ENCODE results near the gene HFE.
"Not testable (repeated sequence)": the region's sequence is repeated elsewhere in the genome, so short reads cannot be mapped to it uniquely, and the experiment has no call there.

HFE gene

DNA sequence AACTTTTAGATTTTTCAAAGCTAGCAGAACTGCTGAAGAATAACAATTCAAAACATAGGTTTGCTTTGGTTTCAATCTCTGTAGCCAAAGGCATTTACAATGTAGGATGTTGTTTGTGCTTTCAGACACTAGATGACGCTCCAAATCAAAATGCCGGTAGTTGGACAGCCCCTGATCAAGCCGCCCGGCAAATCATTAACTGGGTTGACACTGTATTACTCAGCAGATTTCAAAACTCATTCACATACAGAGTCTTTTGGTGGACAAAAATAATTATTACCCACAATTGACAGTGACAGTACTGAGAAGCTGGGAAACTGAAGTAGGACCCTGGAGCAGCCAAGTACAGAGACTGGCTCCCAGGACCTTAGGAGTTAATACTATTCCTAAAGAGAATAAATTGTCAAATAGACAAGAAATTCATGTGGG, 21.3 kb upstream of the HFE start:
- peak; percentile 75 for DNase-seq (ENCODE audit: low spot score)
- TF ChIP-seq, protein P1, sequence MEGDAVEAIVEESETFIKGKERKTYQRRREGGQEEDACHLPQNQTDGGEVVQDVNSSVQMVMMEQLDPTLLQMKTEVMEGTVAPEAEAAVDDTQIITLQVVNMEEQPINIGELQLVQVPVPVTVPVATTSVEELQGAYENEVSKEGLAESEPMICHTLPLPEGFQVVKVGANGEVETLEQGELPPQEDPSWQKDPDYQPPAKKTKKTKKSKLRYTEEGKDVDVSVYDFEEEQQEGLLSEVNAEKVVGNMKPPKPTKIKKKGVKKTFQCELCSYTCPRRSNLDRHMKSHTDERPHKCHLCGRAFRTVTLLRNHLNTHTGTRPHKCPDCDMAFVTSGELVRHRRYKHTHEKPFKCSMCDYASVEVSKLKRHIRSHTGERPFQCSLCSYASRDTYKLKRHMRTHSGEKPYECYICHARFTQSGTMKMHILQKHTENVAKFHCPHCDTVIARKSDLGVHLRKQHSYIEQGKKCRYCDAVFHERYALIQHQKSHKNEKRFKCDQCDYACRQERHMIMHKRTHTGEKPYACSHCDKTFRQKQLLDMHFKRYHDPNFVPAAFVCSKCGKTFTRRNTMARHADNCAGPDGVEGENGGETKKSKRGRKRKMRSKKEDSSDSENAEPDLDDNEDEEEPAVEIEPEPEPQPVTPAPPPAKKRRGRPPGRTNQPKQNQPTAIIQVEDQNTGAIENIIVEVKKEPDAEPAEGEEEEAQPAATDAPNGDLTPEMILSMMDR (IDR thresholded peaks at IDR 0.05; ENCODE audit: borderline replicate concordance, control extremely low read depth, extremely low read depth, insufficient read depth, missing control alignments): peak; percentile 63
- in situ Hi-C loops (cut with MboI; ENCODE audit: low sequenced_read_pairs, unreplicated experiment): loop anchor here (5.0 kb wide), 1 partner anchor 36 kb away; a partner anchor contains a TSS

DNA sequence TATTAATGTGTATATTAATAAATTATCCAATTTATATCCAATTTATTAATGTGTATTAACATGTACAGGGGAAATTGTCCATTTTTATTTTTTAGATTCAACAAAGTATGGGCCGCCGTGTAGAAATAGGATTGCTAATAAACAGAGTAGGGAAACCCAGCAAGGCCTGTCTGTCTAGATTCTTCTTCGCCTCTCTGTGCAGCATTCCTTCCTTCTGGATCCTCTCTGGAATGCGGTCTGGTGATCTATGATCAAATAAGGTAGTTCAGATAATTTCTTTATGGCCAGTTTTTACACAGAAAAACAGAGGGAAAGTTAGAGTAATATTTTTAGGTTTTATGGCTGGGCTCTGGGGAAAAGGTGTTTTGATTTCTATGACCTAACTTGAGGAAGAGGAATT, 19.9 kb upstream of the HFE start:
- TF ChIP-seq, protein P1 (IDR thresholded peaks at IDR 0.05; ENCODE audit: borderline replicate concordance, control extremely low read depth, extremely low read depth, insufficient read depth, missing control alignments): no peak
- no peak for DNase-seq (ENCODE audit: low spot score)
- in situ Hi-C loops (cut with MboI; ENCODE audit: low sequenced_read_pairs, unreplicated experiment): loop anchor here (5.0 kb wide), 1 partner anchor 35 kb away; a partner anchor contains a TSS

DNA sequence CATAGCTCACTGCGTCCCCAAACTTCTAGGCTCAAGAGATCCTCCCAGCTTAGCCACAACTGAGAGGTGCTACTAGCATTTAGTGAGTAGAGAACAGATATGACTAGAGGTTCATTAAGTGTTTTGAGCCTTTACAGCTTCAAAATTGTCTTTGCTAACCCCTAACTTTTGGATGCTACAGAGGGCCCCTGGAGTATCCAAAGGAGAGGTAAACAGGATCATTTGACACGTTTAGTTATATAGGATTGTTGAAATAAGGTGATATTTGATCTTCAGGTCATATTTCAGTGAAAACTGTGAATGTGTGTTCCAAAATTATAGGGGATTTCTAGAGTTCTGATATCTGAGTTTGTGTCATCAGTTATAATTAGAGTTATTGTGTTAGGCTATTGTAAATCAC, 19.2 kb upstream of the HFE start:
- TF ChIP-seq, protein P1 (IDR thresholded peaks at IDR 0.05; ENCODE audit: borderline replicate concordance, control extremely low read depth, extremely low read depth, insufficient read depth, missing control alignments): no peak
- in situ Hi-C loops (cut with MboI; ENCODE audit: low sequenced_read_pairs, unreplicated experiment): loop anchor here (5.0 kb wide), 1 partner anchor 34 kb away; a partner anchor contains a TSS
- no peak for DNase-seq (ENCODE audit: low spot score)

DNA sequence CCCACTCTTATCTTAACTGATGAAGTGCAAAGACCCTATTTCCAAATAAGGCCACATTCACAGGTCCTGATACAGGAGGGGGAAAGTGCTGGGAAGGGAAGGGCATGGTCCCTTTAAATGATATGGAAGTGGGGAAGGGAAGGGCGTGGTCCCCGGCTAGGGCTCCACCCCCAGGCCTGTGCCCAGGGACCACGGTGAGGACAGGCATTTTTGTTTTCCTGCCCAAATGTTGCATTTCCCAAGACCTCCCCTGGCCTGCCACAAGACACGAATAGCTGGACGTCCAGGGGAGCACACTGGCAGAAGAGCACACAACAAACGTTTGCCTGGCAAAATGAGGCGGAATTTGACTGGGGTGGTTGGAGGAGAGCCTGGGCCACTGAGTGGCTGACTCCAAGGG, 16.1 kb upstream of the HFE start:
- no peak for DNase-seq (ENCODE audit: low spot score)
- TF ChIP-seq, protein P1 (IDR thresholded peaks at IDR 0.05; ENCODE audit: borderline replicate concordance, control extremely low read depth, extremely low read depth, insufficient read depth, missing control alignments): no peak
- in situ Hi-C loops (cut with MboI; ENCODE audit: low sequenced_read_pairs, unreplicated experiment): no loop called here

DNA sequence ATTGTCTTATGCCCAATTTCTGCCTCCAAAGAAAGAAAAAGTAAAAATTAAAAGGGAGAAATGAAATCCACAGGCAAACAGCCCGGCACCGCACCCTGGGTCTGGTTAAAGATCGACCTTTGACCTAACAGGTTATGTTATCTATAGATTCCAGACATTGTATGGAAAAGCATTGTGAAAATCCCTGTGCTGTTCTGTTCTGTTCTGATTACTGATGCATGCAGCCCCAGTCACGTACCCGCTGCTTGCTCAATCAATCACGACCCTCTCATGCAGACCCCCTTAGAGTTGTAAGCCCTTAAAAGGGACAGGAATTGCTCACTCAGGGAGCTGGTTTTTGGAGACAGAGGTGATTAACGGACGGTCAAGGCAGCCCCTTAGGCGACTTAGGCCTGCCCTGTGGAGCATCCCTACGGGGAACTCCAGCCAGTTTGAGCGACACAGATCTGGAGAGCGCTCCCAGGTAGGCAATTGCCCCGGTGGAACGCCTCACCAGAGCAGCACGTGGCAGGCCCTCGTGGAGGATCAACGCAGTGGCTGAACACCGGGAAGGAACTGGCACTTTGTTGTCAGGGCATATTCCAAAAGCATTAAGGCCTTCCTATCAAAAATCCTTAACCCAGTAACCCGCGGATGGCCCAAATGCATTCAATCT, 12.0 kb upstream of the HFE start:
- in situ Hi-C loops (cut with MboI; ENCODE audit: low sequenced_read_pairs, unreplicated experiment): no loop called here

DNA sequence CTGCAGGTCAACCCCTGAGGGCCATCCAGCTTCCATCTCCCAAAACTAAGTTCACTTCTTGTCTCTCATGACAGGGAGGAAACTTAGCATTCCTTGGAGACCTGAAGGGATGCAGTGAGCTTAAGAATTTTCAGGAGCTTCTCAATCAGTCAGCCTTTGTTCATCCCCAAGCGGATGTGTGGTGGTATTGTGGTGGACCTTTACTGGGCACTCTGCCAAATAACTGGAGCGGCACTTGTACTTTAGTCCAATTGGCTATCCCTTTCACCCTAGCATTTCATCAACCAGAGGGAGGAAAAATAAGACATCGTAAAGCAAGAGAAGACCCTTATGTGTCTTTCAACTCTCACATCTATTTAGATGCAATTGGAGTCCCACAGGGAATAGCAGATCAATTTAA, 9.2 kb upstream of the HFE start:
- DNase-seq (ENCODE audit: low spot score); in situ Hi-C loops (cut with MboI; ENCODE audit: low sequenced_read_pairs, unreplicated experiment): not testable (repeated sequence)

More for the DNA sequence above, 12.0 kb upstream of the HFE start:
- TF ChIP-seq, protein P1 (IDR thresholded peaks at IDR 0.05; ENCODE audit: borderline replicate concordance, control extremely low read depth, extremely low read depth, insufficient read depth, missing control alignments): no peak
- DNase-seq (ENCODE audit: low spot score): no peak

DNA sequence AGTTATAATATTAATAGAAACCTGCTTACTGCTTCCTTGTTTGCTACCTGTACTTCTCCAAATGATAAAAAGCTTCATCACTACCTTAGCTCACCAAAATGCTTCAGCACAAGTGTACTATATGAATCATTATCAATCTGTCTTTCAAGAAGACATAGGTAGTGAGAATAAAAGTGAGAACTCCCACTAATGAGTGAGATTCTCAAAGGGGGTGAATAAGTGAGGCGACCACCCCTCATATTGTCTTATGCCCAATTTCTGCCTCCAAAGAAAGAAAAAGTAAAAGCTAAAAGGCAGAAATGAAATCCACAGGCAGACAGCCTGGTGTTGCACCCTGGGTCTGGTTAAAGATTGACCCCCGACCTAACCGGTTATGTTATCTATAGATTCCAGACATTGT, 6.1 kb upstream of the HFE start:
- in situ Hi-C loops (cut with MboI; ENCODE audit: low sequenced_read_pairs, unreplicated experiment); DNase-seq (ENCODE audit: low spot score): not testable (repeated sequence)

DNA sequence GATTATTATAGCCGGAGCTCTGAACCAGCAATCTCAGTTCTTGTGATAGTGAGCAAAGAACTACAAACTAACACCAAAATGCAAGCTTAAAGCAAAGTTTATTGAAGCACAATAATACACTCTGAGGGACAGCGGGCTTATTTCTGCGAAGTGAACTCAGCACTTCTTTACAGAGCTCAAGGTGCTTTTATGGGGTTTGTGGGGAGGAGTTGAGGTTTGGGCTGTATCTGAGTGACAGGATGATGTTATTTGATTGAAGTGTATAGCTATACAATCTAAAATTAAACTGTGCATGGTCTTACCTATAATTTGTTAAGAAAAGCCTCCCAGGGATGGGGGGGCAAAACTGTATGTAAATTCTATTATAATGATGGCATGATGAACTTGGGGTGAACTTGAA, 1.0 kb upstream of the HFE start:
- TF ChIP-seq, protein P1 (IDR thresholded peaks at IDR 0.05; ENCODE audit: borderline replicate concordance, control extremely low read depth, extremely low read depth, insufficient read depth, missing control alignments): no peak
- DNase-seq (ENCODE audit: low spot score): no peak
- in situ Hi-C loops (cut with MboI; ENCODE audit: low sequenced_read_pairs, unreplicated experiment): no loop called here

Data from GM13976 (cell line).